K562 (cell line): ENCODE results near the gene CREM. TPM values are rescaled to one million over a fixed set of nuclear protein-coding genes. Genes with fewer than 3 reads are reported as not detected.

Experiments
- ATAC-seq: fragments of 200-7000 bp; cut with Tn5 transposase; 3 replicates; pipeline ENCODE4 v1.9.1; 2020; ENCODE audit warnings: moderate library complexity
- BruUV-seq: library from RNA; stranded (reverse); fragments of 400-500 nt; replicated peaks from 2 replicates; lab custom pipeline; 2021; lab: Mats Ljungman, UMichigan
- CTCF ChIA-PET: fragments of 300-600 bp; formaldehyde crosslinking; extraction: SDS; loops from one replicate; lab custom pipeline; 2021; ENCODE audit warnings: low intra/inter-chr PET ratio; lab: Yijun Ruan, JAX
- POLR2A ChIA-PET: fragments of 300-600, 350-650 bp; sonication (Branson Sonifier 250); formaldehyde crosslinking; extraction: SDS; loops from one replicate; lab custom pipeline; 2021; ENCODE audit warnings: antibody characterized with exemption, inconsistent platforms; lab: Yijun Ruan, JAX
- DNase-seq, 4 experiments: peaks; one replicate each; pipeline versions ENCODE4 v3.0.0 to v3.0.0-alpha.2; 2011 to 2018; ENCODE audit warnings: low spot score in 3 of 4, mixed read lengths in 3 of 4; ENCODE audit errors: extremely low read depth in 1 of 4
- FAIRE-seq: peaks from 2 replicates; lab custom pipeline; 2011; peaks lifted over from hg19 to GRCh38; lab: Jason Lieb, UNC
- H2AFZ ChIP-seq: 2 replicates; pipeline ENCODE4 v1.6.0; 2011; ENCODE audit warnings: low read depth, low read length, control low read depth, inconsistent platforms
- H3K27ac ChIP-seq: fragments of 200-600 bp; 3 replicates; pipeline ENCODE4 v1.8.0; 2011; ENCODE audit warnings: low read depth, mild to moderate bottlenecking, control low read depth, inconsistent platforms, low read length, moderate library complexity, mixed read lengths; ENCODE audit errors: extremely low read depth
- H3K27me3 ChIP-seq, 2 experiments: fragments of 300-600 bp in 1 of 2; 2 replicates in 1 of 2; 3 replicates in 1 of 2; pipeline versions ENCODE4 v1.6.0 to v1.8.0; 2011; ENCODE audit warnings: inconsistent platforms in 2 of 2, low read length in 2 of 2, mild to moderate bottlenecking in 1 of 2, mixed read lengths in 1 of 2, moderate library complexity in 1 of 2; ENCODE audit not compliant: control insufficient read depth in 2 of 2, insufficient read depth in 2 of 2
- H3K36me3 ChIP-seq: fragments of 300-600 bp; 3 replicates; pipeline ENCODE4 v1.8.0; 2011; ENCODE audit warnings: mild to moderate bottlenecking, low read length, inconsistent platforms; ENCODE audit not compliant: control insufficient read depth, insufficient read depth
- H3K4me1 ChIP-seq, 2 experiments: fragments of 200-600 bp in 1 of 2; replicated peaks in 1 of 2; 2 replicates in 1 of 2; 3 replicates in 1 of 2; pipeline versions ENCODE4 v1.5.1 to v1.8.0; 2011; ENCODE audit warnings: inconsistent platforms in 2 of 2, low read length in 2 of 2, mild to moderate bottlenecking in 1 of 2, mixed read lengths in 1 of 2, moderate library complexity in 1 of 2; ENCODE audit not compliant: control insufficient read depth in 2 of 2, insufficient read depth in 2 of 2
- H3K4me2 ChIP-seq: 2 replicates; pipeline ENCODE4 v1.6.1; 2011; ENCODE audit warnings: low read length, control low read depth, inconsistent platforms, mixed read lengths; ENCODE audit not compliant: insufficient read depth
- H3K4me3 ChIP-seq: fragments of 200-600 bp; sonication (generic), shearing (Covaris generic); 2 replicates; pipeline ENCODE4 v1.5.1; 2016; ENCODE audit warnings: control low read depth, inconsistent platforms
- H3K79me2 ChIP-seq: fragments of 200-600 bp; 3 replicates; pipeline ENCODE4 v1.8.0; 2011; ENCODE audit warnings: low read length, inconsistent platforms; ENCODE audit not compliant: control insufficient read depth, insufficient read depth
- H3K9ac ChIP-seq, 2 experiments: 2 replicates each; pipeline versions ENCODE4 v1.6.0 to v1.6.1; 2011; ENCODE audit warnings: low read depth in 2 of 2, low read length in 2 of 2, control low read depth in 1 of 2, inconsistent platforms in 1 of 2, mild to moderate bottlenecking in 1 of 2, mixed read lengths in 1 of 2; ENCODE audit not compliant: insufficient read depth in 1 of 2
- H3K9me1 ChIP-seq: one replicate; pipeline ENCODE4 v1.6.0; 2011; ENCODE audit warnings: inconsistent platforms, mild to moderate bottlenecking, low read length, moderate library complexity; ENCODE audit not compliant: control insufficient read depth, insufficient read depth
- H3K9me3 ChIP-seq: replicated peaks from 2 replicates; pipeline ENCODE4 v1.5.1; 2011; ENCODE audit warnings: low read depth, low read length, inconsistent platforms; ENCODE audit not compliant: control insufficient read depth, insufficient read depth
- H4K20me1 ChIP-seq: replicated peaks from 2 replicates; pipeline ENCODE4 v1.6.1; 2011; ENCODE audit warnings: low read length, inconsistent platforms, mixed read lengths; ENCODE audit not compliant: control insufficient read depth, insufficient read depth
- CHAMP1 ChIP-seq: fragments of 450-650 bp; IDR thresholded peaks from 2 replicates; pipeline ENCODE4 v1.6.1; 2016; ENCODE audit warnings: mild to moderate bottlenecking
- CREB5 ChIP-seq: fragments of 250-450 bp; sonication (Bioruptor Pico); IDR thresholded peaks from 2 replicates; pipeline ENCODE4 v1.5.0; 2020; ENCODE audit warnings: mild to moderate bottlenecking
- E2F6 ChIP-seq, 2 experiments: IDR thresholded peaks; 2 replicates each; pipeline ENCODE4 v1.6.1; 2011; ENCODE audit warnings: borderline replicate concordance in 1 of 2, control low read depth in 1 of 2, low read depth in 1 of 2, low read length in 1 of 2, mild to moderate bottlenecking in 1 of 2, mixed read lengths in 1 of 2, moderate library complexity in 1 of 2; ENCODE audit not compliant: insufficient read depth in 1 of 2, insufficient read length in 1 of 2, poor library complexity in 1 of 2, severe bottlenecking in 1 of 2; ENCODE audit errors: extremely low read depth in 1 of 2
- HDAC8 ChIP-seq: fragments of 450-650 bp; IDR thresholded peaks from 2 replicates; pipeline ENCODE4 v1.6.1; 2016; ENCODE audit warnings: mild to moderate bottlenecking, missing genetic modification characterization, moderate library complexity, missing compliant biosample characterization
- HSF4 ChIP-seq: fragments of 250-450 bp; sonication (Bioruptor Pico); IDR thresholded peaks from 2 replicates; pipeline ENCODE4 v2.1.2; 2022; ENCODE audit warnings: mild to moderate bottlenecking, moderate library complexity, borderline replicate concordance
- IRF9 ChIP-seq: fragments of 450-650 bp; IDR thresholded peaks from 2 replicates; pipeline ENCODE4 v1.6.1; 2016; ENCODE audit warnings: missing biosample characterization, missing genetic modification characterization
- KLF16 ChIP-seq: IDR thresholded peaks from 2 replicates; pipeline ENCODE4 v1.6.1; 2016; ENCODE audit warnings: antibody characterized with exemption
- MAFF ChIP-seq: IDR thresholded peaks from 2 replicates; pipeline ENCODE4 v1.6.1; 2012; ENCODE audit warnings: low read length, improper control_type of control experiment
- MCM2 ChIP-seq: fragments of 450-650 bp; IDR thresholded peaks from 2 replicates; pipeline ENCODE4 v1.6.1; 2017; ENCODE audit warnings: low read depth, mild to moderate bottlenecking
- PHF20 ChIP-seq: fragments of 450-650 bp; IDR thresholded peaks from 2 replicates; pipeline ENCODE4 v1.6.1; 2018; ENCODE audit not compliant: partially characterized antibody
- PHF21A ChIP-seq: fragments of 450-650 bp; IDR thresholded peaks from 2 replicates; pipeline ENCODE4 v1.6.1; 2017; ENCODE audit warnings: low read depth, borderline replicate concordance
- POLR2AphosphoS5 ChIP-seq: IDR thresholded peaks from 2 replicates; pipeline ENCODE4 v1.6.1; 2011; ENCODE audit warnings: mild to moderate bottlenecking, low read depth, low read length, moderate library complexity; ENCODE audit not compliant: control insufficient read depth, insufficient read depth
- PRMT5 ChIP-seq: sonication (generic); formaldehyde crosslinking; IDR thresholded peaks from 2 replicates; pipeline ENCODE4 v1.5.0; 2020; ENCODE audit warnings: missing genetic modification reagents
- SP1 ChIP-seq: sonication (generic); formaldehyde crosslinking; IDR thresholded peaks from 2 replicates; pipeline ENCODE4 v1.8.1; 2022; ENCODE audit warnings: mild to moderate bottlenecking, missing genetic modification reagents
- ZNF134 ChIP-seq: fragments of 250-450 bp; sonication (Bioruptor Pico); conservative IDR thresholded peaks from 2 replicates; pipeline ENCODE4 v1.4.0; 2020
- ZNF212 ChIP-seq: fragments of 450-650 bp; formaldehyde crosslinking; IDR thresholded peaks from 2 replicates; pipeline ENCODE4 v1.4.0; 2020; ENCODE audit warnings: mild to moderate bottlenecking
- ZNF785 ChIP-seq: fragments of 250-450 bp; sonication (Bioruptor Pico); IDR thresholded peaks from 2 replicates; pipeline ENCODE4 v1.4.0; 2020; ENCODE audit warnings: mild to moderate bottlenecking
- WGBS: fragments of 100-300 bp; shearing (Covaris generic); methylation state at CpG from one replicate; pipeline ENCODE4 v1.1.6; 2016; ENCODE audit warnings: low coverage, mixed read lengths; ENCODE audit not compliant: insufficient coverage; ENCODE audit errors: missing lambda C conversion rate; 5-methylcytosine and 5-hydroxymethylcytosine counted together
- in situ Hi-C: fragments of 300-500 bp; cut with MboI; formaldehyde crosslinking; loops from 4 replicates; pipeline ENCODE4 v1.15.0; 2018; ENCODE audit warnings: inconsistent platforms, mixed read lengths
- intact Hi-C: fragments of 100-400 bp; cut with micrococcal nuclease; formaldehyde crosslinking; loops from 2 replicates; pipeline ENCODE4 v1.14.2; 2022
- polyA plus RNA-seq, 8 experiments: library from polyadenylated mRNA; depleted of rRNA in 4 of 8; stranded (reverse) in 5 of 8; unstranded in 3 of 8; fragments of >200 nt; fragmentation: Nextera tagmentation in 2 of 8; fragmentation: Illumina TruSeq in 1 of 8; extraction: Ambion mirVana in 2 of 8; extraction: Trizol in 1 of 8; gene quantifications; 2 replicates each; pipeline versions ENCODE4 v1.2.1 to v1.2.3, GENCODE V29; 2011 to 2014; ENCODE audit warnings: inconsistent platforms in 1 of 8, missing spikeins in 1 of 8
- total RNA-seq, 7 experiments: library from RNA; depleted of rRNA in 6 of 7; stranded (reverse); fragments of >200 nt in 6 of 7; fragmentation: Illumina TruSeq in 2 of 7; extraction: Trizol in 2 of 7; gene quantifications; 2 replicates each; pipeline versions ENCODE4 v1.2.1 to v1.2.3, GENCODE V29; 2011 to 2021; ENCODE audit warnings: low replicate concordance in 1 of 7

Gene CREM
- total and polyA plus RNA-seq, 9 of the 15 experiments (the other 6 are each of a cell fraction or from before 2014, with no cell fraction given), result 39.1 to 70.2 (median 48.3) TPM

- TF ChIP-seq CREB5 (CRISPR knock-in tag) (no peak), SP1 (CRISPR knock-in tag) (no peak), ZNF785 (no peak), IRF9 (tag) (no peak)
These were observed 45.5 kb downstream of the CREM start (continued) for GRCh38 chr10:35172146-35172545.

GRCh38 chr10:35172574-35172973, 45.9 kb downstream of the CREM start:
- no peaks in the 10 kb centered on the region for H3K79me2 ChIP-seq
- in situ Hi-C loops (no loop called here), intact Hi-C loops (no loop called here)
- H3K27me3 ChIP-seq, result no peaks in the 10 kb centered on the region
- WGBS, result 63% methylated on average over 5 of the region's 5 CpGs
- H3K27ac ChIP-seq, result no peak overlapping the region
- FAIRE-seq (no peak), ATAC-seq (no peak), DNase-seq (no peak)
- no peaks in the 10 kb centered on the region for H3K9me1 ChIP-seq
- ChIA-PET POLR2A (interaction anchor here (1.1 to 1.4 kb wide), 3 partner anchors 11 to 23 kb away, joined by 4 to 7 read pairs (median 4); no protein-coding TSS in a partner anchor), CTCF (no interaction called here)
- no TSS peak for BruUV-seq
- no peaks in the 10 kb centered on the region for H3K9me3 ChIP-seq
- no peak overlapping the region for H3K4me3 ChIP-seq
- H3K4me2 ChIP-seq, result no peak overlapping the region
- no peak overlapping the region for H2AFZ ChIP-seq
- no peak overlapping the region for H3K9ac ChIP-seq
- no peaks in the 10 kb centered on the region for H3K4me1 ChIP-seq
- no peaks in the 10 kb centered on the region for H4K20me1 ChIP-seq
- no peaks in the 10 kb centered on the region for H3K36me3 ChIP-seq
- TF ChIP-seq E2F6 (IDR thresholded peaks at IDR 0.05; ENCODE audit: borderline replicate concordance in 1 of 2, extremely low read depth in 1 of 2, insufficient read depth in 1 of 2, insufficient read length in 1 of 2, low read depth in 1 of 2, low read length in 1 of 2, poor library complexity in 1 of 2, severe bottlenecking in 1 of 2), result no peak
- no peak for TF ChIP-seq POLR2AphosphoS5
- TF ChIP-seq PRMT5 (CRISPR knock-in tag), result no peak
- TF ChIP-seq PHF20, result no peak
- TF ChIP-seq PHF21A, result no peak
- TF ChIP-seq CHAMP1, result no peak
- no peak for TF ChIP-seq MAFF
- no peak for TF ChIP-seq HSF4 (CRISPR knock-in tag)
- no peak for TF ChIP-seq ZNF212 (CRISPR knock-in tag)
- TF ChIP-seq ZNF134 (CRISPR knock-in tag), result no peak
- TF ChIP-seq MCM2, result no peak
- no peak for TF ChIP-seq KLF16
- TF ChIP-seq HDAC8, result no peak
